ENCODE results near the gene APOOL. TPM values are rescaled to one million over a fixed set of nuclear protein-coding genes. Genes with fewer than 3 reads are reported as not detected.

Gene APOOL
- total and polyA plus RNA-seq, 9 of the 15 experiments (the other 6 are each of a cell fraction or from before 2014, with no cell fraction given) = 4.6 to 20.5 (median 10.2) TPM

- H3K27ac ChIP-seq (ENCODE audit: extremely low read depth, low read depth, low read length) = no peak overlapping the region
- 0% methylated on average over 1 of the region's 1 CpG for WGBS (ENCODE audit: insufficient coverage, low coverage, missing lambda C conversion rate)
- in situ Hi-C loops (cut with MboI) = no loop called here
- no TSS peak for BruUV-seq (replicated peaks)
- H3K9me3 ChIP-seq (replicated peaks; ENCODE audit: control insufficient read depth, insufficient read depth, low read depth, low read length) = no peaks in the 10 kb centered on the region
- no peak overlapping the region for H3K4me3 ChIP-seq
- H4K20me1 ChIP-seq (replicated peaks; ENCODE audit: control insufficient read depth, insufficient read depth, low read length) = no peaks in the 10 kb centered on the region
- H3K4me2 ChIP-seq (ENCODE audit: insufficient read depth, low read length) = no peak overlapping the region
- no peak overlapping the region for H3K9ac ChIP-seq (ENCODE audit: insufficient read depth in 1 of 2, low read depth in 2 of 2, low read length in 2 of 2)
- intact Hi-C loops (cut with micrococcal nuclease) = no loop called here
- ATAC-seq (no peak), DNase-seq (ENCODE audit: extremely low read depth in 1 of 4, low spot score in 3 of 4) (no peak), FAIRE-seq (no peak)
- ChIA-PET POLR2A (no interaction called here), CTCF (ENCODE audit: low intra/inter-chr PET ratio) (no interaction called here)
- H3K4me1 ChIP-seq (replicated peaks in 1 of 2; ENCODE audit: control insufficient read depth in 2 of 2, insufficient read depth in 2 of 2, low read length in 2 of 2) = no peaks in the 10 kb centered on the region
- no peak overlapping the region for H2AFZ ChIP-seq (ENCODE audit: low read depth, low read length)
- H3K79me2 ChIP-seq (ENCODE audit: control insufficient read depth, insufficient read depth, low read length) = no peaks in the 10 kb centered on the region
- no peaks in the 10 kb centered on the region for H3K9me1 ChIP-seq (ENCODE audit: control insufficient read depth, insufficient read depth, low read length)
- no peaks in the 10 kb centered on the region for H3K36me3 ChIP-seq (ENCODE audit: control insufficient read depth, insufficient read depth, low read length)
- H3K27me3 ChIP-seq (ENCODE audit: control insufficient read depth in 2 of 2, insufficient read depth in 2 of 2, low read length in 2 of 2) = no peaks in the 10 kb centered on the region
- TF ChIP-seq, protein P1, sequence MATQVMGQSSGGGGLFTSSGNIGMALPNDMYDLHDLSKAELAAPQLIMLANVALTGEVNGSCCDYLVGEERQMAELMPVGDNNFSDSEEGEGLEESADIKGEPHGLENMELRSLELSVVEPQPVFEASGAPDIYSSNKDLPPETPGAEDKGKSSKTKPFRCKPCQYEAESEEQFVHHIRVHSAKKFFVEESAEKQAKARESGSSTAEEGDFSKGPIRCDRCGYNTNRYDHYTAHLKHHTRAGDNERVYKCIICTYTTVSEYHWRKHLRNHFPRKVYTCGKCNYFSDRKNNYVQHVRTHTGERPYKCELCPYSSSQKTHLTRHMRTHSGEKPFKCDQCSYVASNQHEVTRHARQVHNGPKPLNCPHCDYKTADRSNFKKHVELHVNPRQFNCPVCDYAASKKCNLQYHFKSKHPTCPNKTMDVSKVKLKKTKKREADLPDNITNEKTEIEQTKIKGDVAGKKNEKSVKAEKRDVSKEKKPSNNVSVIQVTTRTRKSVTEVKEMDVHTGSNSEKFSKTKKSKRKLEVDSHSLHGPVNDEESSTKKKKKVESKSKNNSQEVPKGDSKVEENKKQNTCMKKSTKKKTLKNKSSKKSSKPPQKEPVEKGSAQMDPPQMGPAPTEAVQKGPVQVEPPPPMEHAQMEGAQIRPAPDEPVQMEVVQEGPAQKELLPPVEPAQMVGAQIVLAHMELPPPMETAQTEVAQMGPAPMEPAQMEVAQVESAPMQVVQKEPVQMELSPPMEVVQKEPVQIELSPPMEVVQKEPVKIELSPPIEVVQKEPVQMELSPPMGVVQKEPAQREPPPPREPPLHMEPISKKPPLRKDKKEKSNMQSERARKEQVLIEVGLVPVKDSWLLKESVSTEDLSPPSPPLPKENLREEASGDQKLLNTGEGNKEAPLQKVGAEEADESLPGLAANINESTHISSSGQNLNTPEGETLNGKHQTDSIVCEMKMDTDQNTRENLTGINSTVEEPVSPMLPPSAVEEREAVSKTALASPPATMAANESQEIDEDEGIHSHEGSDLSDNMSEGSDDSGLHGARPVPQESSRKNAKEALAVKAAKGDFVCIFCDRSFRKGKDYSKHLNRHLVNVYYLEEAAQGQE (IDR thresholded peaks at IDR 0.05; ENCODE audit: borderline replicate concordance) = no peak
- TF ChIP-seq, protein P1 (CRISPR knock-in tag; IDR thresholded peaks at IDR 0.05; ENCODE audit: low read depth) = no peak
- TF ChIP-seq ZC3H8 (IDR thresholded peaks at IDR 0.05) (no peak), CC2D1A (IDR thresholded peaks at IDR 0.05) (no peak), ATF6 (CRISPR knock-in tag; IDR thresholded peaks at IDR 0.05) (no peak), PTTG1 (tag; IDR thresholded peaks at IDR 0.05; ENCODE audit: low read depth) (no peak), PRMT5 (CRISPR knock-in tag; IDR thresholded peaks at IDR 0.05) (no peak), DLX4 (CRISPR knock-in tag; IDR thresholded peaks at IDR 0.05) (no peak), KDM5B (IDR thresholded peaks at IDR 0.05; ENCODE audit: insufficient replicate concordance, low read depth, low read length) (no peak), NFIC (IDR thresholded peaks at IDR 0.05) (no peak), RUNX1 (IDR thresholded peaks at IDR 0.05; ENCODE audit: low read depth) (no peak), ZNF507 (tag; conservative IDR thresholded peaks at IDR 0.05) (no peak)
- TF ChIP-seq, protein P2, sequence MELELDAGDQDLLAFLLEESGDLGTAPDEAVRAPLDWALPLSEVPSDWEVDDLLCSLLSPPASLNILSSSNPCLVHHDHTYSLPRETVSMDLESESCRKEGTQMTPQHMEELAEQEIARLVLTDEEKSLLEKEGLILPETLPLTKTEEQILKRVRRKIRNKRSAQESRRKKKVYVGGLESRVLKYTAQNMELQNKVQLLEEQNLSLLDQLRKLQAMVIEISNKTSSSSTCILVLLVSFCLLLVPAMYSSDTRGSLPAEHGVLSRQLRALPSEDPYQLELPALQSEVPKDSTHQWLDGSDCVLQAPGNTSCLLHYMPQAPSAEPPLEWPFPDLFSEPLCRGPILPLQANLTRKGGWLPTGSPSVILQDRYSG (tag; conservative IDR thresholded peaks at IDR 0.05; ENCODE audit: low read depth) = no peak
Observed at GRCh38 chrX:85139422-85139821, 135.7 kb downstream of the APOOL start.
